Retinal pigment epithelial cell (primary cell): Measurements from ENCODE around the gene LSM6.

Experiments used
- DNase-seq: peaks from one replicate; pipeline ENCODE4 v3.0.0-alpha.2; 2010; ENCODE audit warnings: low read depth
- H3K4me3 ChIP-seq: 2 replicates; pipeline ENCODE4 v1.5.1; 2011; ENCODE audit warnings: mild to moderate bottlenecking, low read length, control low read depth, moderate library complexity
- TF ChIP-seq, protein P1 (sequence below): conservative IDR thresholded peaks from 2 replicates; pipeline ENCODE4 v1.5.1; 2011; ENCODE audit warnings: low read depth, low read length, control low read depth, inconsistent platforms

The LSM6 gene

DNA sequence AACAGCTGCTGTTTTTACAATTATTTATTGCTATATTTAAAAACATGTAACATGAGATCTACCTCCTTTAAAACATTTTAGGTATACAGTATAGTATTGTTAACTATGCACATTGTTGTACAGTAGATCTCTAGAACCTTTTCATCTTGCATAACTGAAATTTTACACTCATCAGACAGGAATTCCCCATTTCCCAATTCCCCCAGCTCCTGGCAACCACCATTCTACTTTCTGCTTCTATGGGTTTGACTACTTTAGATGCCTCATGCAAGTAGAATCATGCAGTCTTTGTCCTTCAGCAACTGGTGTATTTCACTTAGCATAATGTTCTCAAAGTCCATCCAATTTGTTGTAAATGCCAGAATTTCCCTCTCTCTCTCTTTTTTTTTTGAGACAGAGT is 9.7 kb upstream of the LSM6 start:
- no peak overlapping the region for H3K4me3 ChIP-seq
- TF ChIP-seq, protein P1, sequence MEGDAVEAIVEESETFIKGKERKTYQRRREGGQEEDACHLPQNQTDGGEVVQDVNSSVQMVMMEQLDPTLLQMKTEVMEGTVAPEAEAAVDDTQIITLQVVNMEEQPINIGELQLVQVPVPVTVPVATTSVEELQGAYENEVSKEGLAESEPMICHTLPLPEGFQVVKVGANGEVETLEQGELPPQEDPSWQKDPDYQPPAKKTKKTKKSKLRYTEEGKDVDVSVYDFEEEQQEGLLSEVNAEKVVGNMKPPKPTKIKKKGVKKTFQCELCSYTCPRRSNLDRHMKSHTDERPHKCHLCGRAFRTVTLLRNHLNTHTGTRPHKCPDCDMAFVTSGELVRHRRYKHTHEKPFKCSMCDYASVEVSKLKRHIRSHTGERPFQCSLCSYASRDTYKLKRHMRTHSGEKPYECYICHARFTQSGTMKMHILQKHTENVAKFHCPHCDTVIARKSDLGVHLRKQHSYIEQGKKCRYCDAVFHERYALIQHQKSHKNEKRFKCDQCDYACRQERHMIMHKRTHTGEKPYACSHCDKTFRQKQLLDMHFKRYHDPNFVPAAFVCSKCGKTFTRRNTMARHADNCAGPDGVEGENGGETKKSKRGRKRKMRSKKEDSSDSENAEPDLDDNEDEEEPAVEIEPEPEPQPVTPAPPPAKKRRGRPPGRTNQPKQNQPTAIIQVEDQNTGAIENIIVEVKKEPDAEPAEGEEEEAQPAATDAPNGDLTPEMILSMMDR = no peak
- no peak for DNase-seq

DNA sequence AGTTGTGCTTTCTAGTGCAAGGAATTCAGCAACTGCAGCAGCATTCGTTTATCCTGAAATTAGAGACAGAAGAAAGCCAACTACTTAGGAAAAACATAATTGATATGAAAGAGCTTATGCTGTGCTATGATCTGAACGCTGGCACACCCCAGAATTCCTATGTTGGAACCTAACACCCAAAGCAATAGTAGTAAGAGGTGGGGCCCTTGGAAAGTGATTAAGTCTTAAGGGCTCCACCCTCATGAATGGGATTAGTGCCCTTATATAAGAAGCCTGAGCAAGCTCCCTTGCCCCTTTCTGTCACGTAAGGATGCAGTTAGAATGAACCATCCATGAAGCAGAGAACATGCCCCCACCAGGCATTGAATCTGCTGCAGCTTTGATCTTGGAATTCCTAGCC is 5.4 kb upstream of the LSM6 start:
- TF ChIP-seq, protein P1 = no peak
- H3K4me3 ChIP-seq = no peak overlapping the region
- DNase-seq = no peak

DNA sequence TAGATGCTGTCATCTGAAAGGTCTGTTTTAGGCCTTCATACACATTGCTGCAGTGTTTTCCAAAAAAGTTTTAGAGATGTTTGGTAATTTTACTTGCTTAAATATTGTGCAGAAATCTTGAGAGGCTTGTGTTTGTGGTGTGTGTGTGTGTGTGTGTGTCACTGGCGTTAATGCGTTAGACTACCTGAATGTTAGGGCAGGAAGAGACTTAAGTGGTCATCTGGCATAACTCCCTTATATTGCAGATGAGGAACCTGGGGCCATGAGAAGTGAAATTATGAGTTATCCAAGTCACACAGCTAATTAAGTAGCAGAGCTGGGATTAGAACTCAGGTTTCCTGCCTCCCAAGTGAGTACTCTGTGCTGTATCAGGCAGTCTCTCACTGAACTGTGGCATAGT is 1.4 kb downstream of the LSM6 start:
- TF ChIP-seq, protein P1 = no peak

DNA sequence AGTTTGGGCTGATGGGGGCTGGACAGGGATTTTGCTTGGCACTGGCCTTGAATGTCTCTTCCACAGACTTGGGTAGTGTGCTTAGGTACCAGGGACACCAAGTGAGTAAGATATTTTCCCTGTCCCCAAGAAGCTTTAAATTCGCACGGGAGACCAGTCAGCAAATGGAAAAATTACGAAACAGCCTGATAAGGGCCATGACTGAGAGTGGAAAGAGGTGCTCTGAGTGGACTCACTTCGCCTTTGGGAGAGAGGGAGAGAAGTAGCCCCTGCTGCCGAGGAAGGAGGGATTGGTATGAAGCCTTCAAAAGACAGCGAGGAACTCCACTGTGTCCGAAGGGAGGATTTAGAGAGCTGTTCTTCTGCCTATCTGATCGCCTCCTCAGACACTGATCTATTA is 2.6 kb downstream of the LSM6 start:
- no peak overlapping the region for H3K4me3 ChIP-seq
- no peak for DNase-seq
- TF ChIP-seq, protein P1 = no peak

More for the DNA sequence above, 1.4 kb downstream of the LSM6 start:
- DNase-seq = no peak
- peak overlapping the region; percentile 86 for H3K4me3 ChIP-seq

DNA sequence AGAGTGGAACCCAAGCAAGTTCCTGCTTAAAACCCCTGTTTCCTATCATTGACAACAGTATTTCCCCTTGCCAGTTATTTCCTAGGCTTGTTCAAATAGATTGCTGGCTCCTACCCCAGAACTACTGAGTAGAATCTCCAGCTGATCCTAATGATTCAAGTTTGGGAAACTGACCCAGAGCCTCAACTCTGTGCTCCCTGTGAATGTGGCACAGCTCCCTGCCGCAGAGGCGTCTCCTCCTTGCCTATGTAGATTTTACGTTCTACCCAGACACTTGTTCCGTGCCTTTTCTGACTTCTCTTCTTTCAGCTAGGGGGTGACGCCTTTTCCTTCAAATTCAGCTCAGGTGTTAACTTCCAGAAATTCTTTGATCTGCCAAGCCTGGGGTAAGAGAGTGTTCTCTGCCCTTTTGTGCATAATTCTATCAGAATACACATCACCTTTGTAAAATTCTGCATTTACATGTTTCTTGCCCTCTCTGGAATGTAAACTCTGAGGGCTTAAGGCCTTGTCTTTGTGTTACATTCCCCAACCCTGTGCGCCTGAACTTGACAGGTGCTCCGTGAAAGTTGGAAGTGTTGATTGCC is 4.4 kb downstream of the LSM6 start:
- H3K4me3 ChIP-seq = no peak overlapping the region
- no peak for DNase-seq
- TF ChIP-seq, protein P1 = no peak

DNA sequence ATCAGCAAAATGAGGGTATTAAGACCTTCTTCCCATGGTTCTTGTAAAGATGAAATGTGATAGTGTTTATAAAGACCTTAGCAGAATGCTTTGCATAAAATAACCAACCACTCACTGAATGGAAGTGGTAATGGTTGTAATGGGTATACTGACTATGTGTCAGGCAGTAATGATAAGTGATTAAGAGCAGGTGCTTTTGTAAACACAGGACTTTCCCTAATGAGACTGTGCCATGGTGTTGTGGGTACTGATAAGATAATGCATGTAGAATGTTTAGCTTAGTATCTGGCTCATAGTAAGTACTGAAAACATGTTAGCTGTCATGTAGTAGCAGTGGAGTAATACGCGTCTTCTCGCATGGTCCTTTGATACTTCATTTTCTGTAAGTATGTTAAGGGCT is 6.9 kb downstream of the LSM6 start:
- no peak overlapping the region for H3K4me3 ChIP-seq
- TF ChIP-seq, protein P1 = no peak
- DNase-seq = no peak

DNA sequence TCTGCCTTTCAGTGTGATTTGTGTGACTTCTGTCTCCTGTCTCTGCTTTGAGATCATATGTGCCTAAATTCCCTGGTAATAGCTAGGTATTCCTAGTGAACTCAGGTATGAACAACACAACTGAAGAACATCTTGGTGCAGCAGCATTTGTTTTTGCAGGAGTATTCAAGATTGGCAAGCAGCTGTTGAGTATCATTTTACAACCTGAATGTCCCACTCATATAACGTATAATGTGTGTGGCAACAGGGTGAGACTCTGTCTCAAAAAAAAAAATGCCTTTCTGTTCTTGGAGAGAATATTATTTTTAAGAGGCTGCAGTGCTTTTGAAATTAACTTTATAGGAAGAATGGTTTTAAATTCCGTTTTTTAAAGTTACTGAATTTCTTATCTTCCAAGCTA is 7.7 kb downstream of the LSM6 start:
- no peak overlapping the region for H3K4me3 ChIP-seq
- no peak for DNase-seq
- TF ChIP-seq, protein P1 = no peak
